CD4-positive, alpha-beta T cell (primary cell): ENCODE measurements around the gene CDH13. TPM values are rescaled to one million over a fixed set of nuclear protein-coding genes. Genes with fewer than 3 reads are reported as not detected.

Experiments
- ATAC-seq: fragments of 200-7000 bp; cut with Tn5 transposase; one replicate; pipeline ENCODE4 v1.10.0; 2022; ENCODE audit warnings: mild to moderate bottlenecking; ENCODE audit not compliant: poor library complexity
- CTCF ChIA-PET: fragments of 350-600 bp; sonication (Branson Sonifier 250); formaldehyde crosslinking; loops from one replicate; lab custom pipeline; 2021; ENCODE audit warnings: antibody characterized with exemption, inconsistent platforms; lab: Charles Lee
- POLR2A ChIA-PET: fragments of 350-600 bp; sonication (Branson Sonifier 250); formaldehyde crosslinking; loops from one replicate; lab custom pipeline; 2021; ENCODE audit warnings: antibody characterized with exemption, inconsistent platforms; lab: Charles Lee
- DNase-seq, 14 experiments: peaks; one replicate each; pipeline ENCODE4 v3.0.0-alpha.2; 2013 to 2020; ENCODE audit warnings: mixed read lengths in 2 of 14
- H3K27ac ChIP-seq, 2 donors: one replicate each; pipeline versions ENCODE4 v1.5.1 to v1.7.0; 2013; ENCODE audit warnings: low read length in 2 of 2, low read depth in 1 of 2, mild to moderate bottlenecking in 1 of 2
- H3K27me3 ChIP-seq, 2 experiments: 1 replicate in 1 of 2; 2 replicates in 1 of 2; pipeline versions ENCODE4 v1.6.1 to v1.7.0; 2013; ENCODE audit warnings: low read length in 2 of 2, control low read depth in 1 of 2, mild to moderate bottlenecking in 1 of 2, moderate library complexity in 1 of 2; ENCODE audit not compliant: insufficient read depth in 2 of 2, control insufficient read depth in 1 of 2
- H3K36me3 ChIP-seq: one replicate; pipeline ENCODE4 v1.6.1; 2013; ENCODE audit warnings: low read length, control low read depth; ENCODE audit not compliant: insufficient read depth
- H3K4me1 ChIP-seq: one replicate; pipeline ENCODE4 v1.6.1; 2013; ENCODE audit warnings: low read length, control low read depth; ENCODE audit not compliant: insufficient read depth
- H3K4me3 ChIP-seq: one replicate; pipeline ENCODE4 v1.5.1; 2013; ENCODE audit warnings: mild to moderate bottlenecking, low read length, moderate library complexity
- H3K9me3 ChIP-seq, 2 experiments: 1 replicate in 1 of 2; 2 replicates in 1 of 2; pipeline versions ENCODE4 v1.6.1 to v1.7.0; 2013; ENCODE audit warnings: low read length in 2 of 2, mild to moderate bottlenecking in 2 of 2, control low read depth in 1 of 2, moderate library complexity in 1 of 2; ENCODE audit not compliant: control insufficient read depth in 1 of 2, insufficient read depth in 1 of 2
- H3K27ac Mint-ChIP-seq: one replicate; pipeline ENCODE4 v1.8.0; 2020; ENCODE audit warnings: mixed read lengths
- H3K27me3 Mint-ChIP-seq: one replicate; pipeline ENCODE4 v1.8.0; 2021; ENCODE audit warnings: mixed read lengths
- H3K36me3 Mint-ChIP-seq: one replicate; pipeline ENCODE4 v1.8.0; 2021; ENCODE audit warnings: low read depth, mixed read lengths
- H3K4me1 Mint-ChIP-seq: one replicate; pipeline ENCODE4 v1.8.0; 2021; ENCODE audit warnings: low read depth, mixed read lengths
- H3K4me3 Mint-ChIP-seq: one replicate; pipeline ENCODE4 v1.8.0; 2020; ENCODE audit warnings: mild to moderate bottlenecking, mixed read lengths
- H3K9me3 Mint-ChIP-seq: one replicate; pipeline ENCODE4 v1.8.0; 2020; ENCODE audit warnings: mixed read lengths
- CTCF ChIP-seq: fragments of 200-600 bp; IDR thresholded peaks from one replicate; pipeline ENCODE4 v1.8.0; 2022; ENCODE audit warnings: antibody characterized with exemption, mild to moderate bottlenecking
- intact Hi-C, 2 experiments: fragments of 100-400 bp; cut with DNase I in 1 of 2; cut with micrococcal nuclease in 1 of 2; formaldehyde crosslinking; loops; one replicate each; pipeline versions ENCODE4 v1.15.1 to v1.9.0; 2023 to 2025; cut with DNase I, micrococcal nuclease
- total RNA-seq, 174 experiments: library from RNA in 2 of 174; stranded (reverse) in 2 of 174; gene quantifications; one replicate each; pipeline ENCODE4 v1.2.3 and lab custom pipeline; 2021 to 2026

CDH13 gene
- total RNA-seq, 2 experiments from 2014 or later: not detected

DNA sequence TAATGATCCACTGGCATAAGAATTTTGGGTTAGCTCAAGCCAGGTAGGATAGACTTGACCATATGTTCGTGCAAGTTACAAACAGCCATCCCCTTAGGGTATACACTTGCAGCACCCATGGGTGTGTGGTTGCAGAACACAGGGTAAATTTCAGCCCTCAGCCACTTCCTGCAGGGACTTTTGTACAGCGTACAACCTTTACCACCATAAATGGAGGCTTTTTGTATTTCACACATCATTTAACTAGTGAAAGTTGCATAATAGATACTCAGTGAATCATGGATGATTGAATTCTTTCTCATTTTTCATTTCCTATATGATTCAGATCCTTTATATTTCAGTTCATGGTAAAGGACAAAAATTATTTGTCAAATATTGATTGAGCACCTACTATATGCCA lies 473.9 kb downstream of the CDH13 start:
- intact Hi-C loops: no loop called here
- no peaks in the 10 kb centered on the region for H3K36me3 ChIP-seq
- Mint-ChIP-seq H3K4me3 (no peak overlapping the region), H3K9me3 (peaks cover 7% of the 10 kb centered on the region), H3K36me3 (no peaks in the 10 kb centered on the region), H3K4me1 (no peaks in the 10 kb centered on the region), H3K27me3 (peaks cover 9% of the 10 kb centered on the region), H3K27ac (no peak overlapping the region)
- DNase-seq (no peak), ATAC-seq (no peak)
- no peaks in the 10 kb centered on the region for H3K27me3 ChIP-seq
- ChIA-PET CTCF (no interaction called here), POLR2A (no interaction called here)
- no peaks in the 10 kb centered on the region for H3K4me1 ChIP-seq
- H3K4me3 ChIP-seq: no peak overlapping the region
- peaks cover 0 to 11% of the 10 kb centered on the region in 2 experiments for H3K9me3 ChIP-seq
- H3K27ac ChIP-seq: no peak overlapping the region
- TF ChIP-seq CTCF: no peak

DNA sequence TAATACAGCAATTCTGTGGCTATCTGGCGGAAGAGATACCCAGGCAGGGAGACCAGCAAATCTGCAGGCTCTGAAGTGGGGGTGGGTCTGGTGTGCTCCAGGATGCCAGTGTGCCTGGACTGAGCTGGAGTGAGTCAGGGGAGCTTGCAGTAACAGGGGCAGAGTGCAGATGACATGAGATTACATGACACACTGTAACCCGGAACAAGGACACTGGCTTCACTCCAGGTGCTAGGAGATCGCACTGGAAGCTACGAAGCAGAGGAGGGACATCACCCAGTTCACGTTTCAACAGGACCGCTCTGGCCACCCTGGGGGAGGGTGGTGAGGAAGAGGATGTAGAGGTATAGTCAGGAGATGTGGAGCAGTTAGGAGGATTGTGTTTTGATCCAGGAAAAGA lies 475.6 kb downstream of the CDH13 start:
- H3K27ac ChIP-seq: no peak overlapping the region
- POLR2A ChIA-PET: no interaction called here
- Mint-ChIP-seq H3K27me3 (peaks cover 9% of the 10 kb centered on the region), H3K36me3 (no peaks in the 10 kb centered on the region), H3K9me3 (peaks cover 7% of the 10 kb centered on the region), H3K4me3 (no peak overlapping the region), H3K4me1 (no peaks in the 10 kb centered on the region), H3K27ac (no peak overlapping the region)
- CTCF ChIA-PET: no interaction called here
- intact Hi-C loops: no loop called here
- no peak for TF ChIP-seq CTCF
- no peak for DNase-seq
- no peaks in the 10 kb centered on the region for H3K36me3 ChIP-seq
- ATAC-seq: no peak
- no peak overlapping the region for H3K4me3 ChIP-seq
- no peaks in the 10 kb centered on the region for H3K4me1 ChIP-seq
- peaks cover 0 to 11% of the 10 kb centered on the region in 2 experiments for H3K9me3 ChIP-seq
- H3K27me3 ChIP-seq: no peaks in the 10 kb centered on the region

GRCh38 chr16:83105279-83106077 lies 478.7 kb downstream of the CDH13 start:
- ChIA-PET CTCF (no interaction called here), POLR2A (no interaction called here)
- Histone ChIP-seq H3K27ac (no peak overlapping the region), H3K27me3 (no peaks in the 10 kb centered on the region), H3K36me3 (no peaks in the 10 kb centered on the region), H3K4me1 (no peaks in the 10 kb centered on the region), H3K9me3 (peaks cover 0 to 7% of the 10 kb centered on the region in 2 experiments), H3K4me3 (no peak overlapping the region)
- DNase-seq (no peak), ATAC-seq (no peak)
- Mint-ChIP-seq H3K27ac (no peak overlapping the region), H3K4me1 (no peaks in the 10 kb centered on the region), H3K9me3 (peaks cover 3% of the 10 kb centered on the region), H3K4me3 (no peak overlapping the region), H3K36me3 (no peaks in the 10 kb centered on the region), H3K27me3 (peaks cover 30% of the 10 kb centered on the region)
- intact Hi-C loops: no loop called here
- TF ChIP-seq CTCF: no peak
